ENCODE measurements around the gene TGFBI.
A peak's percentile ranks its signal among the peaks of the same experiment; 100 is the strongest.

The TGFBI gene

GRCh38 chr5:136066661-136067271 is 38.0 kb downstream of the TGFBI start:
- peak; percentile 37 for DNase-seq

- DNase-seq: no peak
These were observed 38.6 kb downstream of the TGFBI start for GRCh38 chr5:136067422-136067821.

- peak; percentile 4 for DNase-seq
These were observed 41.9 kb downstream of the TGFBI start for GRCh38 chr5:136070486-136071285.

- no peak for DNase-seq
These were observed 45.1 kb downstream of the TGFBI start for GRCh38 chr5:136073714-136074529.

GRCh38 chr5:136075466-136075891 is 46.7 kb downstream of the TGFBI start:
- no peak for DNase-seq

- DNase-seq: no peak
These were observed 47.3 kb downstream of the TGFBI start for GRCh38 chr5:136076067-136076466.

GRCh38 chr5:136076881-136077445 is 48.2 kb downstream of the TGFBI start:
- DNase-seq: no peak

GRCh38 chr5:136079195-136079985 is 50.6 kb downstream of the TGFBI start:
- no peak for DNase-seq

GRCh38 chr5:136080113-136080482 is 51.3 kb downstream of the TGFBI start:
- no peak for DNase-seq

GRCh38 chr5:136080483-136081216 is 51.9 kb downstream of the TGFBI start:
- peak; percentile 78 for DNase-seq

GRCh38 chr5:136081217-136081591 is 52.4 kb downstream of the TGFBI start:
- no peak for DNase-seq

GRCh38 chr5:136082390-136083193 is 53.8 kb downstream of the TGFBI start:
- DNase-seq: peak; percentile 64

GRCh38 chr5:136084698-136085097 is 55.9 kb downstream of the TGFBI start:
- no peak for DNase-seq

- no peak for DNase-seq
These were observed 58.2 kb downstream of the TGFBI start for GRCh38 chr5:136086783-136087566.

GRCh38 chr5:136087961-136088871 is 59.4 kb downstream of the TGFBI start:
- DNase-seq: no peak

- no peak for DNase-seq
These were observed 61.0 kb downstream of the TGFBI start for GRCh38 chr5:136089791-136090190.

GRCh38 chr5:136090319-136090718 is 61.5 kb downstream of the TGFBI start:
- no peak for DNase-seq

GRCh38 chr5:136094189-136094912 is 65.6 kb downstream of the TGFBI start:
- no peak for DNase-seq

All from activated CD8-positive, alpha-beta memory T cell treated with anti-CD3 and anti-CD28 coated beads for 24 hours (primary cell).